Measurements from ENCODE around the gene AOC3.

AOC3 gene

DNA sequence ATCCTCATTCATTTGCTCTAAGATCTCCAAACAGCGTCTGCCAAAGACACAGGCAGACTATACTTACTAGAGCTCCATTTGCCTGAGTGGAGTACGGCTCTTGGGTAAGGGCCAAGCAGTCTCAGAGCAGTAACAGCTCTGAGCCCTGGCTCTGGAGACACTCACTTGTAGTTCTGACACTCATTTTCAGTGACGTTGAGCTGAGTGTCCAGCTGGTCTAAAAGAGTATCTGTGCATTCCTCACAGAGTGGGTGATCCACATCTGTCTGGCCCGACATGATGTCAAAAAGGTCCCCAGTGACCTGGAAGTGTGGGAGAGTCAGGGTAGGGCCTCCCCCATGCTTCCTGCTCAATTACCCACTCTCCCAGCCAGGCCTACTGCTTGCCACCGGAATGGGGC lies 32.6 kb upstream of the AOC3 start:
- TF ChIP-seq, protein P1, sequence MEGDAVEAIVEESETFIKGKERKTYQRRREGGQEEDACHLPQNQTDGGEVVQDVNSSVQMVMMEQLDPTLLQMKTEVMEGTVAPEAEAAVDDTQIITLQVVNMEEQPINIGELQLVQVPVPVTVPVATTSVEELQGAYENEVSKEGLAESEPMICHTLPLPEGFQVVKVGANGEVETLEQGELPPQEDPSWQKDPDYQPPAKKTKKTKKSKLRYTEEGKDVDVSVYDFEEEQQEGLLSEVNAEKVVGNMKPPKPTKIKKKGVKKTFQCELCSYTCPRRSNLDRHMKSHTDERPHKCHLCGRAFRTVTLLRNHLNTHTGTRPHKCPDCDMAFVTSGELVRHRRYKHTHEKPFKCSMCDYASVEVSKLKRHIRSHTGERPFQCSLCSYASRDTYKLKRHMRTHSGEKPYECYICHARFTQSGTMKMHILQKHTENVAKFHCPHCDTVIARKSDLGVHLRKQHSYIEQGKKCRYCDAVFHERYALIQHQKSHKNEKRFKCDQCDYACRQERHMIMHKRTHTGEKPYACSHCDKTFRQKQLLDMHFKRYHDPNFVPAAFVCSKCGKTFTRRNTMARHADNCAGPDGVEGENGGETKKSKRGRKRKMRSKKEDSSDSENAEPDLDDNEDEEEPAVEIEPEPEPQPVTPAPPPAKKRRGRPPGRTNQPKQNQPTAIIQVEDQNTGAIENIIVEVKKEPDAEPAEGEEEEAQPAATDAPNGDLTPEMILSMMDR (IDR thresholded peaks at IDR 0.05; ENCODE audit: low read depth, low read length), result no peak
- H3K4me3 ChIP-seq (ENCODE audit: low read depth, low read length), result no peak overlapping the region

DNA sequence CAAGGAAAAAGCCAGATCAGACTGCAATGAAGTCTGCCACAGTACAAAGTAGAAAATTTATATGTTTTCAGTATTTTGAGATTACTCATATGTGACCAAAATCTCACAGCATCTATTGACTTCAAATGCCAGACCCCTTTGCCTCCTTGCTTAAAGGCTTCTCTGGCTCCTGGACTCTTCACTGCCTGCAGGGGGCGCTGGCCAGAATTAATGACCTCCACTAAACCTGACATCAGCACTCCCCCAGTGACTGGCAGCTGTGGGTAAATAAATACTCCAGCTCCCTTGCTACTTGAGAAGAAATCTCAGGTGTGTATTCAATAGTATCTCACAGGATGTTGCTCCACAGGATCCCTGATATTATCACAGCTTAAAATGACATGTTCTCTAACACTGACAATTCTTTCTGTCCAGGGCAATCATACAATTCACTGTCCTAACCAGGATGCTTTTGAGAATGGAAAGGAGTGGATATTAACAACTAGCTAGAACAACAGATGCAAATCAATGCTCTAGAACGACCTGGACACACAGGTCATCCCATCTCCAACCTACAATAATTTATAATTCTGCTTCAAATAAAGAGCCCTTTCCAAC lies 31.0 kb upstream of the AOC3 start:
- TF ChIP-seq, protein P1 (IDR thresholded peaks at IDR 0.05; ENCODE audit: low read depth, low read length), result peak; percentile 78

DNA sequence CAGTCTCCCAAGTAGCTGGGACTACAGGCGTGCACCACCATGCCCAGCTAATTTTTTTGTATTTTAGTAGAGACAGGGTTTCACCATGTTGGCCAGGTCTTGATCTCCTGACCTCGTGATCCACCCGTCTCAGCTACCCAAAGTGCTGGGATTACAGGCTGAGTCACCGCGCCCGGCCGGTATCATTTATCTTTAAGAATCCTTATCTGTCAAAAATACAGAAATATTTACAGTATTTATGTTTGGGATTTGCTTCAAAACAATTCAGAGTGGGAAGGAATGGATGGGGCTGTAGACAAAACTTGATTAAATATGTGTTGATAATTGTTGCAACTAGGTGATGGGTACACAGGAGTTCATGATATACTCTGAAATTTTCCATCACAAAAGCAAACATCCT lies 29.8 kb upstream of the AOC3 start:
- no peak overlapping the region for H3K4me3 ChIP-seq (ENCODE audit: low read depth, low read length)
- TF ChIP-seq, protein P1 (IDR thresholded peaks at IDR 0.05; ENCODE audit: low read depth, low read length), result no peak

More for the DNA sequence above, 31.0 kb upstream of the AOC3 start:
- H3K4me3 ChIP-seq (ENCODE audit: low read depth, low read length), result no peak overlapping the region

DNA sequence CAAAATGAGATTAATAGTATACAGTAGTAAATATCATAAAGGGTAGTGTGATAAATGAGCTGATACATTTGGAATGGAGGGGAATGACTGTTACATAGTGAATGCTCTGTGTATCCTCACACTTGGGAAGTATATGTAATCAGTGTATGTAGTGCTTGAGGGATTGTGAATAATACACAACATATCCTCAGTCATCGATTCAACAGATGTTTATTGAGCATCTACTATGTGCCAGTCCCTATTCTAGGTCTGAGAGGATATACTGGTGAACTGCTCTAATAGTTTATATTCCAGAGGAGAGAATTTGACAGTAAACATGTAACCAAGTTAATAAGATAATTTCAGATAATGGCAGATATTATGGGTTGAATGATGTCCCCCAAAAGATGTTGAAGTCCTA lies 23.5 kb upstream of the AOC3 start:
- no peak overlapping the region for H3K4me3 ChIP-seq (ENCODE audit: low read depth, low read length)
- TF ChIP-seq, protein P1 (IDR thresholded peaks at IDR 0.05; ENCODE audit: low read depth, low read length), result no peak

DNA sequence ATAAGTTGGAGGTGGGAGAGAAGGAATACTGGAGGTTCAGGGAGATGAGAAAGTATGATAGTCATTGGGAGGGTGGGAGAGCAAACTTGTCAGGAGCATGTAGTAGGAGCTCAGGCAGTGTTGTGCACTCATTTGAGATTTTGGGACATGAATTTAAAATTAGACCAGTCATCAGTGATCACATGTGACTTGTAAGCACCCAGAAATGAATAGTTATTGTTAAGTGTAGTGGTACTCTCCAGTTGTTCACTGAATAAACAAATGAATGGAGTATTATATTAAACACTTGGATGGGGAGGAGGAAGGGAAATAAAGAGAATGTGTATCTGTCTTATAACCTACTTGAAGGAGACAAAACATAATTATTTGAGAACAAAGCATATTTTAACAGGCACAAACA lies 20.0 kb upstream of the AOC3 start:
- TF ChIP-seq, protein P1 (IDR thresholded peaks at IDR 0.05; ENCODE audit: low read depth, low read length), result no peak
- no peak overlapping the region for H3K4me3 ChIP-seq (ENCODE audit: low read depth, low read length)

DNA sequence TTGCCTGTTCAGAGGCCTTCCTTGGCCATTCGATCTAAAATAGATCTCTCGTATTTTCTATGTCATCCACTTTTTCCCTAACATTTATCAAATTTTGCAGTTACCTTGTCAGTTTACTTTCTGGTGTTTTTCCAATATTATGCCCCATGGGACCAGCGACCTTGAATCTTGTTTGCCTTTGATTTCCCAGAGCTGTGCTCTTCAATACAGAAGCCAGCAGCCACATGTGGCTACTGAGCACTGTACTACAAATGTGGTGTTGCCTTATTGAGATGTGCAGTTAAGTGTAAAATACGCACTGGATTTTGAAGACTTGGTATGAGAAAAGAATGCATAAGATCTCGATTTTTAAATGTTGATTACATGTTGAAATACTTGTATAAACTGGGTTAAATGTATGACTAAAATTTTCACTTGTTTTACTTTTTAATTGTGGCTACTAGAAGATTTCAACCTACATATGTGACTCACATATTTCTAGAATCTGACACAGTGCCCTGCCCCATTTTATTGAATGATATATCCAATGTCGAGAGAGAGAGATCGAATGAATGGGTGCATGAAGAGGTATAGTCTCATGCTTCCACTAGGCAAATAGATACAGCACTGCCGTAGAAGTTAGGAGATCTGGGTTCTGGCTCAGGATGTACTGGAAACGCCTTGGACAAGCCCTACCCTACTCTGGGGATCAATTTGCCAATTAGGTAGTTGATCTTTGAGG lies 18.6 kb upstream of the AOC3 start:
- TF ChIP-seq, protein P1 (IDR thresholded peaks at IDR 0.05; ENCODE audit: low read depth, low read length), result no peak
- peak overlapping the region; percentile 99 for H3K4me3 ChIP-seq (ENCODE audit: low read depth, low read length)

All from WI38 (cell line).